Testis (tissue), 3 donors: ENCODE measurements around the gene MS4A12. TPM values are rescaled to one million over a fixed set of nuclear protein-coding genes. Genes with fewer than 3 reads are reported as not detected.
"Not testable (repeated sequence)": the region's sequence is repeated elsewhere in the genome, so short reads cannot be mapped to it uniquely, and the experiment has no call there.

Experiments
- DNase-seq: peaks from one replicate; pipeline ENCODE4 v3.0.0-alpha.2; 2019
- H3K27ac ChIP-seq, 2 donors: fragments of 200-600 bp; sonication (generic); one replicate each; pipeline ENCODE4 v1.5.1; 2019
- H3K27me3 ChIP-seq: fragments of 200-600 bp; sonication (generic); one replicate; pipeline ENCODE4 v1.5.1; 2019
- H3K36me3 ChIP-seq: fragments of 200-600 bp; sonication (generic); one replicate; pipeline ENCODE4 v1.5.1; 2017; ENCODE audit warnings: low read depth; ENCODE audit errors: missing control alignments
- H3K4me1 ChIP-seq: fragments of 200-600 bp; sonication (generic); one replicate; pipeline ENCODE4 v1.5.1; 2019
- H3K4me3 ChIP-seq, 2 donors: fragments of 200-600 bp; sonication (generic); one replicate each; pipeline ENCODE4 v1.5.1; 2017 to 2019
- H3K9me3 ChIP-seq: fragments of 200-600 bp; sonication (generic); one replicate; pipeline ENCODE4 v1.5.1; 2017
- CTCF ChIP-seq, 3 experiments: fragments of 450-650 bp in 2 of 3; fragments of 200-600 bp in 1 of 3; sonication (generic) in 1 of 3; IDR thresholded peaks; one replicate each; pipeline ENCODE4 v1.5.1; 2016 to 2019; ENCODE audit warnings: antibody characterized with exemption in 3 of 3, mild to moderate bottlenecking in 2 of 3, moderate library complexity in 1 of 3
- POLR2A ChIP-seq: fragments of 450-650 bp; IDR thresholded peaks from one replicate; pipeline ENCODE4 v1.6.1; 2017; ENCODE audit warnings: antibody characterized with exemption, mild to moderate bottlenecking, moderate library complexity
- WGBS, 2 donors: methylation state at CpG; one replicate each; pipeline ENCODE4 v1.1.5; 2018; 5-methylcytosine and 5-hydroxymethylcytosine counted together
- intact Hi-C: fragments of 100-400 bp; cut with DNase I; formaldehyde crosslinking; loops from one replicate; pipeline ENCODE4 v1.15.1; 2023; ENCODE audit warnings: low total_unique reads
- polyA plus RNA-seq: library from polyadenylated mRNA; stranded (reverse); fragments of 350-450 nt; fragmentation: Illumina TruSeq; extraction: RNeasy Lipid Tissue Mini Kit (QIAGEN cat#74804); gene quantifications from one replicate; pipeline ENCODE4 v1.2.3, GENCODE V29; 2014; ENCODE audit warnings: low read depth, low replicate concordance; ENCODE audit not compliant: insufficient read depth
- total RNA-seq, 2 donors: library from RNA; depleted of rRNA; stranded (reverse); fragments of >200 nt; gene quantifications; one replicate each; pipeline ENCODE4 v1.2.3, GENCODE V29; 2016

Gene MS4A12
- total and polyA plus RNA-seq, 3 donors from 2014 or later: 0.33 to 0.74 (median 0.71) TPM

GRCh38 chr11:60498853-60499252 lies 6.3 kb downstream of the MS4A12 start:
- no peak for DNase-seq
- no peaks in the 10 kb centered on the region for H3K27me3 ChIP-seq
- intact Hi-C loops: no loop called here
- no peaks in the 10 kb centered on the region for H3K4me1 ChIP-seq
- WGBS, 2 donors: 59% methylated on average over 4 of the region's 4 CpGs
- no peaks in the 10 kb centered on the region for H3K36me3 ChIP-seq
- no peak overlapping the region for H3K27ac ChIP-seq
- no peaks in the 10 kb centered on the region for H3K9me3 ChIP-seq
- TF ChIP-seq POLR2A: no peak
- no peak for TF ChIP-seq CTCF (IDR thresholded peaks at IDR 0.05)
- no peak overlapping the region for H3K4me3 ChIP-seq

- intact Hi-C loops: no loop called here
- TF ChIP-seq CTCF (IDR thresholded peaks at IDR 0.05) (no peak), POLR2A (no peak)
- no peak overlapping the region for H3K4me3 ChIP-seq
- H3K27me3 ChIP-seq: no peaks in the 10 kb centered on the region
- DNase-seq: no peak
- 39 to 41% methylated on average over 3 of the region's 3 CpGs for WGBS, 2 donors
- H3K27ac ChIP-seq: no peak overlapping the region
- H3K36me3 ChIP-seq: no peaks in the 10 kb centered on the region
- no peaks in the 10 kb centered on the region for H3K4me1 ChIP-seq
- no peaks in the 10 kb centered on the region for H3K9me3 ChIP-seq
These were observed 7.8 kb downstream of the MS4A12 start for GRCh38 chr11:60500276-60500910.

- Histone ChIP-seq H3K4me1 (no peaks in the 10 kb centered on the region), H3K9me3 (no peaks in the 10 kb centered on the region), H3K27ac (no peak overlapping the region), H3K4me3 (no peak overlapping the region), H3K27me3 (no peaks in the 10 kb centered on the region), H3K36me3 (no peaks in the 10 kb centered on the region)
- WGBS, 2 donors: 86 to 89% methylated on average over 3 of the region's 3 CpGs
- TF ChIP-seq POLR2A (no peak), CTCF (IDR thresholded peaks at IDR 0.05) (no peak)
- no peak for DNase-seq
- intact Hi-C loops: no loop called here
These were observed 9.7 kb downstream of the MS4A12 start for GRCh38 chr11:60502221-60502775.

GRCh38 chr11:60504219-60504905 lies 11.8 kb downstream of the MS4A12 start:
- Histone ChIP-seq H3K27ac (no peak overlapping the region), H3K36me3 (no peaks in the 10 kb centered on the region), H3K4me3 (no peak overlapping the region), H3K4me1 (no peaks in the 10 kb centered on the region), H3K27me3 (no peaks in the 10 kb centered on the region), H3K9me3 (no peaks in the 10 kb centered on the region)
- WGBS, 2 donors: 89 to 94% methylated on average over 3 of the region's 3 CpGs
- no peak for DNase-seq
- intact Hi-C loops: no loop called here
- TF ChIP-seq POLR2A (no peak), CTCF (IDR thresholded peaks at IDR 0.05) (no peak)

- H3K4me3 ChIP-seq, DNase-seq, H3K36me3 ChIP-seq, intact Hi-C loops, H3K27ac ChIP-seq, H3K4me1 ChIP-seq, H3K9me3 ChIP-seq, H3K27me3 ChIP-seq: not testable (repeated sequence)
- 49 to 79% methylated on average over 7 to 12 of the region's 15 CpGs for WGBS, 2 donors
These were observed 17.0 kb downstream of the MS4A12 start for GRCh38 chr11:60509609-60510008.

GRCh38 chr11:60510209-60510608 lies 17.6 kb downstream of the MS4A12 start:
- WGBS, 2 donors: 48 to 81% methylated on average over 5 to 27 of the region's 28 CpGs

More at GRCh38 chr11:60510209-60510608, 17.6 kb downstream of the MS4A12 start:
- intact Hi-C loops, DNase-seq, H3K27ac ChIP-seq, H3K36me3 ChIP-seq, H3K4me3 ChIP-seq, H3K9me3 ChIP-seq, H3K27me3 ChIP-seq, H3K4me1 ChIP-seq: not testable (repeated sequence)
